ENCODE data around the gene APOBEC3F. TPM values are rescaled to one million over a fixed set of nuclear protein-coding genes. Genes with fewer than 3 reads are reported as not detected.
A peak's percentile ranks its signal among the peaks of the same experiment; 100 is the strongest.
"Not testable (repeated sequence)": the region's sequence is repeated elsewhere in the genome, so short reads cannot be mapped to it uniquely, and the experiment has no call there.

The APOBEC3F gene
- total RNA-seq, 1 donor from 2014 or later = 5.3 TPM

DNA sequence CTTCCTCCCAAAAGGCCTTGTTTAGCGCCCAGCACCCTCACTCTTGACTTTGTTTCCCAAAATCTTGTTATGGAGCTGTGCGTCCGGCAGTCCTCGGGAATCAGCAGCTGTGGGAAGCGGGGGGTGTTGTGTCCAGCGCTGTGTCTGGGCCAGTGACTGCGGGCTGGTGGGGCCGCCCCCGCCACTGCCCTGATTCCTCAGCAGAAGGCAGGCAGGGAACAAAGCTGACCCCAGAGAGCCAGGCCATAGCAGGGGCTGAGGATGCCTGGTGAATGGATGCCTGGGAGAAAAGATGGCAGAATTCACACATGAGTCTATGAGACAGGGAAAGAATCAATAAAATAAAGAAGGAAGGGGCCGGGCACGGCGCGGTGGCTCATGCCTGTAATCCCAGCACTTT, 24.1 kb upstream of the APOBEC3F start:
- TF ChIP-seq, protein P1, sequence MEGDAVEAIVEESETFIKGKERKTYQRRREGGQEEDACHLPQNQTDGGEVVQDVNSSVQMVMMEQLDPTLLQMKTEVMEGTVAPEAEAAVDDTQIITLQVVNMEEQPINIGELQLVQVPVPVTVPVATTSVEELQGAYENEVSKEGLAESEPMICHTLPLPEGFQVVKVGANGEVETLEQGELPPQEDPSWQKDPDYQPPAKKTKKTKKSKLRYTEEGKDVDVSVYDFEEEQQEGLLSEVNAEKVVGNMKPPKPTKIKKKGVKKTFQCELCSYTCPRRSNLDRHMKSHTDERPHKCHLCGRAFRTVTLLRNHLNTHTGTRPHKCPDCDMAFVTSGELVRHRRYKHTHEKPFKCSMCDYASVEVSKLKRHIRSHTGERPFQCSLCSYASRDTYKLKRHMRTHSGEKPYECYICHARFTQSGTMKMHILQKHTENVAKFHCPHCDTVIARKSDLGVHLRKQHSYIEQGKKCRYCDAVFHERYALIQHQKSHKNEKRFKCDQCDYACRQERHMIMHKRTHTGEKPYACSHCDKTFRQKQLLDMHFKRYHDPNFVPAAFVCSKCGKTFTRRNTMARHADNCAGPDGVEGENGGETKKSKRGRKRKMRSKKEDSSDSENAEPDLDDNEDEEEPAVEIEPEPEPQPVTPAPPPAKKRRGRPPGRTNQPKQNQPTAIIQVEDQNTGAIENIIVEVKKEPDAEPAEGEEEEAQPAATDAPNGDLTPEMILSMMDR (IDR thresholded peaks at IDR 0.05) = no peak
- H3K4me3 Mint-ChIP-seq (ENCODE audit: unreplicated experiment) = no peak overlapping the region
- H3K27ac Mint-ChIP-seq (ENCODE audit: unreplicated experiment) = no peak overlapping the region
- peaks cover 2% of the 10 kb centered on the region for H3K36me3 Mint-ChIP-seq (ENCODE audit: low read depth)
- peaks cover 22% of the 10 kb centered on the region for H3K4me1 Mint-ChIP-seq (ENCODE audit: low read depth)
- no peaks in the 10 kb centered on the region for H3K27me3 Mint-ChIP-seq (ENCODE audit: low read depth)
- H3K9me3 Mint-ChIP-seq (ENCODE audit: low read depth) = no peaks in the 10 kb centered on the region
- no peak for DNase-seq (ENCODE audit: low spot score)

DNA sequence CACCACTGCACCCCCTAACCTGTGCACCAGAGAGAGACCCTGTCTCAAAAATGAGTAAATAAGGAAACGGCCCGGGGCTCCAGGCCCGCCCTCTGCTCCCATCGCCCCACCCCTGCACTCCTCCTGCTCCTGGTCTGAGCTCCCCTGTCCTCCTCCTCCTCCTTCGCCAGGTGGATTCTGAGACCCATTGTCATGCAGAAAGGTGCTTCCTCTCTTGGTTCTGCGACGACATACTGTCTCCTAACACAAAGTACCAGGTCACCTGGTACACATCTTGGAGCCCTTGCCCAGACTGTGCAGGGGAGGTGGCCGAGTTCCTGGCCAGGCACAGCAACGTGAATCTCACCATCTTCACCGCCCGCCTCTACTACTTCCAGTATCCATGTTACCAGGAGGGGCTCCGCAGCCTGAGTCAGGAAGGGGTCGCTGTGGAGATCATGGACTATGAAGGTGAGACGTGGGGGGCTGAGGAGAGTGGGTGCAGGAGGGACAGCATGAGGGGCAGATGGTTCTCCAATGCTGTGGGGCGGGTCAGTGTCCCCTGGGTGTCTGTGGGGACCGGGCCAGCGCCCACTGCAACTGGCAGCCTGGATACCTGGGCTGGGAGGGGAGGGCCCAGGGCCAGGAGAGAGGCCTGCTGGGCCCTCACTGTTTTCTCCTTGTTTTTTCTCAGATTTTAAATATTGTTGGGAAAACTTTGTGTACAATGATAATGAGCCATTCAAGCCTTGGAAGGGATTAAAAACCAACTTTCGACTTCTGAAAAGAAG, 22.9 kb upstream of the APOBEC3F start:
- Mint-ChIP-seq H3K4me1 (ENCODE audit: low read depth) (peaks cover 25% of the 10 kb centered on the region), H3K36me3 (ENCODE audit: low read depth) (peaks cover 2% of the 10 kb centered on the region), H3K9me3 (ENCODE audit: low read depth) (no peaks in the 10 kb centered on the region), H3K4me3 (ENCODE audit: unreplicated experiment) (no peak overlapping the region), H3K27ac (ENCODE audit: unreplicated experiment) (no peak overlapping the region), H3K27me3 (ENCODE audit: low read depth) (no peaks in the 10 kb centered on the region)
- TF ChIP-seq, protein P1 (IDR thresholded peaks at IDR 0.05) = no peak
- DNase-seq (ENCODE audit: low spot score) = no peak

GRCh38 chr22:39020021-39020651, 20.5 kb upstream of the APOBEC3F start:
- peak overlapping the region; percentile 53 for H3K27ac Mint-ChIP-seq (ENCODE audit: unreplicated experiment)
- peaks cover 12% of the 10 kb centered on the region for H3K4me1 Mint-ChIP-seq (ENCODE audit: low read depth)
- not testable (repeated sequence) for DNase-seq (ENCODE audit: low spot score); H3K27me3 Mint-ChIP-seq (ENCODE audit: low read depth); H3K9me3 Mint-ChIP-seq (ENCODE audit: low read depth); H3K36me3 Mint-ChIP-seq (ENCODE audit: low read depth)
- peak overlapping the region; percentile 27 for H3K4me3 Mint-ChIP-seq (ENCODE audit: unreplicated experiment)

DNA sequence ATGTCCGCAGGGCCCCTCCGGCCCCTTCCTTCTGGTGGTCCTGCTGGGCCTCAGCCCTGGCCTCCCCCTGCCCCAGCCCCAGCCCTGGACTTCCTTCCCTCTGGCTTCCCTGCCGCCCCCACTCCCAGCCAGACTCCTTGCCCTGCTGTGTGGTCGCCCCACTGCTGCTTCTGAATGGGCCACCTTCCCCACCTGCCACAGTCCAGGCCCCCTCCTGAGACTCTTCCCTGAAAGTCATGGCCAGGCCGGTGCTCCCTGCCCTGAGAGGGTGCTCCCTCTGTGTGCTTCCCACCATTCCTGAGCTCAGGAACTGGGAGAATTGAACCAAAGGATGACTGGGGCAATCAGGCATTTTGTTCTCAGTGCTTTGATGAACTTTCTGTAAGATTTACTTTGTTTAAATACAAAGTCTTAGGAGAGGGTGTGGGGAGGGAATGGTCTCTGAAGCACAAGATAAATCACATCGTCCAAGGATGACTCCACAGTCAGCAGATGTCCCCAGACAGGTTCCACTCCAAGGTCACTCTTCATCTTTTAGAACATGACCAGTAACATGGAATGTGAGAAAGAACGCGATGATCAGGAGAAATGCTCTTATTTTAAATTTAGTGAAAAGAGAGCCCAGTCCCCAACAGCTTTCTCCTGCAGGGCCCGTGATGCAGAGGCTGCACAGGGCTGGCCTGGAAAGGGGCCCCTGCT, 19.0 kb upstream of the APOBEC3F start:
- peaks cover 12% of the 10 kb centered on the region for H3K4me1 Mint-ChIP-seq (ENCODE audit: low read depth)
- peak overlapping the region; percentile 58 for H3K4me3 Mint-ChIP-seq (ENCODE audit: unreplicated experiment)
- no peaks in the 10 kb centered on the region for H3K27me3 Mint-ChIP-seq (ENCODE audit: low read depth)
- TF ChIP-seq, protein P1 (IDR thresholded peaks at IDR 0.05) = no peak
- no peak for DNase-seq (ENCODE audit: low spot score)
- H3K36me3 Mint-ChIP-seq (ENCODE audit: low read depth) = peaks cover 2% of the 10 kb centered on the region
- no peak overlapping the region for H3K27ac Mint-ChIP-seq (ENCODE audit: unreplicated experiment)
- H3K9me3 Mint-ChIP-seq (ENCODE audit: low read depth) = no peaks in the 10 kb centered on the region

GRCh38 chr22:39024519-39025308, 15.9 kb upstream of the APOBEC3F start:
- Mint-ChIP-seq H3K4me3 (ENCODE audit: unreplicated experiment) (no peak overlapping the region), H3K36me3 (ENCODE audit: low read depth) (no peaks in the 10 kb centered on the region), H3K4me1 (ENCODE audit: low read depth) (peaks cover 12% of the 10 kb centered on the region), H3K9me3 (ENCODE audit: low read depth) (no peaks in the 10 kb centered on the region), H3K27ac (ENCODE audit: unreplicated experiment) (no peak overlapping the region), H3K27me3 (ENCODE audit: low read depth) (no peaks in the 10 kb centered on the region)
- no peak for DNase-seq (ENCODE audit: low spot score)
- TF ChIP-seq, protein P1 (IDR thresholded peaks at IDR 0.05) = no peak
